ENCODE results near the gene FES. TPM values are rescaled to one million over a fixed set of nuclear protein-coding genes. Genes with fewer than 3 reads are reported as not detected.

The FES gene
- total RNA-seq, 1 experiment from 2014 or later = 6.7 TPM

- H3K36me3 Mint-ChIP-seq (ENCODE audit: insufficient read depth in 1 of 3, low read depth in 3 of 3) = peaks cover 9 to 37% (median 12%) of the 10 kb centered on the region in 3 experiments
- H2AK5ac ChIP-seq (ENCODE audit: insufficient read length, low read length) = no peak overlapping the region
- H3K4ac ChIP-seq (ENCODE audit: low read depth, low read length) = no peak overlapping the region
- H2BK12ac ChIP-seq (ENCODE audit: insufficient read length, low read depth, low read length) = no peak overlapping the region
- no peak overlapping the region for H4K91ac ChIP-seq (ENCODE audit: insufficient read length, low read depth, low read length)
- H2BK120ac ChIP-seq (ENCODE audit: low read depth, low read length, poor library complexity, severe bottlenecking) = no peak overlapping the region
- no peaks in the 10 kb centered on the region; the same call in 1 of the 2 replicates for H3K27me3 ChIP-seq (ENCODE audit: insufficient read depth, low read length)
- no peak overlapping the region for H3T11ph ChIP-seq (ENCODE audit: low read length)
- TF ChIP-seq CTCF (conservative IDR thresholded peaks at IDR 0.05) = no peak
- H3K4me2 ChIP-seq (ENCODE audit: insufficient read depth, insufficient read length, low read length) = no peak overlapping the region
- H3K79me2 ChIP-seq (ENCODE audit: insufficient read depth, low read length) = no peaks in the 10 kb centered on the region
- H2AFZ ChIP-seq (ENCODE audit: low read length) = no peak overlapping the region
- no peak overlapping the region for H3K56ac ChIP-seq (ENCODE audit: insufficient read length, low read depth, low read length)
- no peak overlapping the region for H4K8ac ChIP-seq (replicated peaks; ENCODE audit: insufficient read length, low read depth, low read length)
- no peak overlapping the region for H3K9ac ChIP-seq (ENCODE audit: extremely low read depth, insufficient read length, low read length)
- H3K14ac ChIP-seq (ENCODE audit: insufficient read depth, low read length) = no peak overlapping the region
- no peak overlapping the region for H2BK5ac ChIP-seq (ENCODE audit: insufficient read length, low read length)
- H3K79me1 ChIP-seq (ENCODE audit: insufficient read depth, low read depth, low read length, poor library complexity, severe bottlenecking) = no peaks in the 10 kb centered on the region
- H3K27me3 Mint-ChIP-seq (ENCODE audit: low read depth) = peaks cover 21% of the 10 kb centered on the region
- peaks cover 8% of the 10 kb centered on the region for H3K23me2 ChIP-seq (ENCODE audit: insufficient read length, low read depth, low read length, poor library complexity, severe bottlenecking)
- no peaks in the 10 kb centered on the region for H4K20me1 ChIP-seq (ENCODE audit: control insufficient read depth, insufficient read depth, insufficient read length)
- peaks cover 16 to 17% of the 10 kb centered on the region in 2 experiments for H3K4me1 Mint-ChIP-seq
- no peak overlapping the region for H2BK20ac ChIP-seq (ENCODE audit: low read depth, low read length, poor library complexity, severe bottlenecking)
- no peaks in the 10 kb centered on the region for H3K9me3 ChIP-seq (ENCODE audit: control insufficient read depth, low read depth, low read length)
- no peak overlapping the region for H4K5ac ChIP-seq (ENCODE audit: insufficient read length, low read depth, low read length)
- H3K23ac ChIP-seq (ENCODE audit: insufficient read length, low read depth, low read length) = no peak overlapping the region
- H3K9me3 Mint-ChIP-seq = no peaks in the 10 kb centered on the region
- no peak overlapping the region for H2BK15ac ChIP-seq (ENCODE audit: low read depth, low read length)
- no peak overlapping the region for H3K18ac ChIP-seq (ENCODE audit: insufficient read length, low read depth, low read length)
- DNase-seq = no peak
- no CpG with 5 or more reads among the region's 11 CpGs for WGBS (ENCODE audit: extremely low coverage, insufficient read length, low lambda C conversion rate)
- H3K27ac ChIP-seq (ENCODE audit: insufficient read length, low read depth, low read length) = no peak overlapping the region
- peaks cover 3% of the 10 kb centered on the region; the same call in 1 of the 2 replicates for H3K4me1 ChIP-seq (ENCODE audit: insufficient read depth, low read length)
- H3K4me3 Mint-ChIP-seq = no peak overlapping the region
- H3K27ac Mint-ChIP-seq = no peak overlapping the region
Observed at GRCh38 chr15:90906181-90906849, 22.0 kb downstream of the FES start.

All from H9 (cell line).